Gastrocnemius medialis (tissue), 4 donors: ENCODE results near the gene SGIP1.

Experiments
- POLR2A ChIP-seq, 2 donors: fragments of 450-650 bp; IDR thresholded peaks; one replicate each; pipeline ENCODE4 v1.6.1; 2017; ENCODE audit warnings: antibody characterized with exemption in 2 of 2, mild to moderate bottlenecking in 2 of 2, moderate library complexity in 2 of 2
- TF ChIP-seq, protein P1 (sequence below), 5 experiments: fragments of 450-650 bp in 3 of 5; fragments of 200-600 bp in 2 of 5; sonication (generic) in 2 of 5; IDR thresholded peaks in 4 of 5; conservative IDR thresholded peaks in 1 of 5; 1 replicate in 4 of 5; 2 replicates in 1 of 5; pipeline ENCODE4 v1.5.1; 2016 to 2019; ENCODE audit warnings: antibody characterized with exemption in 5 of 5, mild to moderate bottlenecking in 3 of 5, moderate library complexity in 3 of 5

DNA sequence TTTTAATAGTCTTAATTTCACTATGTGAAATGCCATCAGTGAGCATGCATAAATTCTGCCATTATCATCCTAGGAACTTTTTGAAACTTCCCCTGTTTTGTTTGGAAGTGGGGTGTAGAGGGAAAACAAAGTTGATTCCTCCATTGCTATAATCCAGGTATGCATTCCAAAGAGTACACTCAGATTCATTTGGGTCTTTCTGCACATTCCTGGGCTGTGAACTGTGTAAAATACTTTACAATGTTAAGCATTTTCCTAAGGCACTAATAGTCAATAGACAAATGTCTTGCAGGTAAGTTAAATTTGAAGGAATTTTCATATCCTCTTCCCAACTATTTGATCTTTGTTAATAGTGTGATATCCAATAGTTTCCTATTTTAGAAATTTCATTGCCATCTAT is 36.2 kb downstream of the SGIP1 start:
- TF ChIP-seq, protein P1, sequence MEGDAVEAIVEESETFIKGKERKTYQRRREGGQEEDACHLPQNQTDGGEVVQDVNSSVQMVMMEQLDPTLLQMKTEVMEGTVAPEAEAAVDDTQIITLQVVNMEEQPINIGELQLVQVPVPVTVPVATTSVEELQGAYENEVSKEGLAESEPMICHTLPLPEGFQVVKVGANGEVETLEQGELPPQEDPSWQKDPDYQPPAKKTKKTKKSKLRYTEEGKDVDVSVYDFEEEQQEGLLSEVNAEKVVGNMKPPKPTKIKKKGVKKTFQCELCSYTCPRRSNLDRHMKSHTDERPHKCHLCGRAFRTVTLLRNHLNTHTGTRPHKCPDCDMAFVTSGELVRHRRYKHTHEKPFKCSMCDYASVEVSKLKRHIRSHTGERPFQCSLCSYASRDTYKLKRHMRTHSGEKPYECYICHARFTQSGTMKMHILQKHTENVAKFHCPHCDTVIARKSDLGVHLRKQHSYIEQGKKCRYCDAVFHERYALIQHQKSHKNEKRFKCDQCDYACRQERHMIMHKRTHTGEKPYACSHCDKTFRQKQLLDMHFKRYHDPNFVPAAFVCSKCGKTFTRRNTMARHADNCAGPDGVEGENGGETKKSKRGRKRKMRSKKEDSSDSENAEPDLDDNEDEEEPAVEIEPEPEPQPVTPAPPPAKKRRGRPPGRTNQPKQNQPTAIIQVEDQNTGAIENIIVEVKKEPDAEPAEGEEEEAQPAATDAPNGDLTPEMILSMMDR (IDR thresholded peaks at IDR 0.05 in 4 of 5, conservative IDR thresholded peaks at IDR 0.05 in 1 of 5), result no peak
- TF ChIP-seq POLR2A (IDR thresholded peaks at IDR 0.05), result no peak
